GM21825 (cell line): ENCODE results near the gene ZNF398.

Experiments
- ATAC-seq: cut with Tn5 transposase; IDR thresholded peaks from one replicate; pipeline ENCODE4 v1.9.1; 2021; ENCODE audit warnings: mild to moderate bottlenecking, moderate library complexity; ENCODE audit not compliant: unreplicated experiment

ZNF398 gene

DNA sequence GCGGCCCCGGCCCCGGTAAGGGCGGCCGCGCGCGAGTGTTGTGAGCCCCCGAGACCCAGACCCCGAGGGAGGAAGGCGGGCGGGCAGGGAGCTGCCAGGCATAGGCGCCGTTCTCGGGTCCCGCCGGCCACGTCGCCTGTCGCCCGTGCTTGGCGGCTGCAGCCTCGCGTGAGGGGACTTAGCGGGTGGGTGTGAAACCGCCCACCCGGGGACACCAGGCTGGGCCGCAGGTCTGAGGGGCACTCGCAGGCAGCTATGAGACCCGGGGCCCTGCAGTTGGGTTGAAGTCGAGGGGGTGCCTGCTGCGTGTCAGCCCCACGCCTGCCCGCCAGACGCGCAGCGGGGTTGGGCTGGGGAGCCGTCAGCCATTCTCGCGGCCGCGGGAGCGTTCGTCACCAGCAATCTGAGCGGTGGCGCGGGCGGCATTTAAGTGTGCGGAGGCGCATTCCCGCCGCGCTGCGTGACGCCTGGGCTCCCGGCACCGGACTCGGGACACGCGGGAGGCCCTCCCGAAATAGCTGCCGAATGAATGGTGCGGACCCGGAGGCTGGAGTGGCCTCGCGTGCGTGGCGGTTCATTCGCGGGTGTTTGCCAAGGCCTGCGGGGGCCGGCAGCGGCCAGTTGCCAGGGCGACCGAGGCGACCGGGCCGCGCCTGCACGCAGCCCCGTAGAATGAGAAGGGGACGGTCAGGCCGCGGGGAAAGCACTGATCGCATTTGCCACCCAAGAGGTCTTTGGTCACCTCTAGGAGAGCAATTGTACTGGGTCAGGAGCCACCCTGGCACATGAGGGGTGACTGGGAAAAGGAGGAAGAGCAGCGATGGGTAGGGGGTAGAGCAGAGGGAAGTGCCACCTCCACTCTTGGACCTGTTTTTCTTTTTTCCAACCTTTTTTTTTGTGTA lies 750 bp downstream of the ZNF398 start:
- ATAC-seq: peak; percentile 24

DNA sequence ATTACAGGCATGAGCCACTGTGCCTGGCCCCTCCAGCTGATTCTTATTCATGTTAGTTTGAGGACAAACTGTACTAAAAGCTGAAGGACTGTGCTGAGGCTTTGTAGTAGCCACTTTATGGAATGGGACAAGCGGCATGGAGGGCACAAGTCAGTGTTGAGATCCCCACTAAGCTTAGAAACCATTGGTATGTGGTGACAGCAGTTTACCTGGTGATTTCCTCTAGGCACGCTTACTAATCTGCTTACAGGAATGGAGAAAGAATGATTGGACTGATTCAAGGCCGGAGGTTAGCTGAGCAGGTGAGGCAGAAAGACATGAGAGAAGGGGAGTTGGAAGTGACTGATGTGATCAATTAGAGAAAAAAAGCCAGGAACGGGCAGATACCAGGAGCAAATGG lies 3.7 kb downstream of the ZNF398 start:
- no peak for ATAC-seq

DNA sequence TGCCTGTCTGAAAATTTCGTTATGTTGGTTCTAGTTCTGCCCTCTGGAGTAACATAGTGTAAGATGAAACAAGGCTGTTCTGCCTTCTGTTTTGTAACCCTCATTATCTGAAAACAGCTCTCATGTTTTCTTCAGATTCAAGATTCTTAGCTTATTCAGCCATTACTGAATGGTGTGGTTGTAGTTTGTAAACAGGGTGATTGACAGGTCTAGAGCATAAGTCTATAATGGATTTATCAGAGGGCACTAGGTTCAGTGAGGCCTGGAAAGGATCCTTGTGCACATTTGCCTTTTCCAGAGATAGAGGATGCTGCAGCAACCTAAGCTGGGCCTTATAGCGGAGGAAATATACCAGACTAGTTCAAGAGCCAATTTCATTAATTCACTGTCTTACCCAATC lies 6.1 kb downstream of the ZNF398 start:
- no peak for ATAC-seq

DNA sequence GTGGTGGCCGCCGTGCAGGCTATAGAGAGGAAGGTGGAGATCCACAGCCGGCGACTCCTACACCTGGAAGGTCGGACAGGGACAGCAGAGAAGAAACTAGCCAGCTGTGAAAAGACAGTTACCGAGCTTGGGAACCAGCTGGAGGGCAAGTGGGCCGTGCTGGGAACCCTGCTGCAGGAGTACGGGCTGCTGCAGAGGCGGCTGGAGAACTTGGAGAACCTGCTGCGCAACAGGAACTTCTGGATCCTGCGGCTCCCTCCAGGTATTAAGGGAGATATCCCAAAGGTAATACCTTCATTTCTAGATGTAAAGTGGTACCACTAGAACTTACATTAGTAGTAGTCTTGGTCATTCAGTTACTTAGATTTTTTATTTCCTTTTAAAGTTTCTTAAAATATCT lies 6.8 kb downstream of the ZNF398 start:
- ATAC-seq: no peak

DNA sequence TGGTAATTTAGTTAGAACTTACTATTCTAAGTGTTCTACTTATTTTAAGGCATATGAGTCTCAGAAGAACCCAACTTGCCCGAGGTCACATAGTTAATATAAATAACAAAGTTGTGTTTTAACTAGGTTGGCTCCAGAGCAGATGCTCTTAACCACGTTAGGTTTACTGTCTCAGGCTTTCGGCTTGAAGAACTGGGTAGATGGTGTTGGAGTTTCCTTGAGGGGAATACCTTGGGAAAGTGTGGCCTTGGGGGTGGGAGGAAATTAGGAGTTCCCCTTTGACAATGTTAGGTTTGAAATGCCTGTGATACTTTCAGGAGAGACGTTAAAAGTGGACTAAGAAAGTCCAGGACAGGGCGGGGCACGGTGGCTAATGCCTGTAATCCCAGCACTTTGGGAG lies 9.6 kb downstream of the ZNF398 start:
- no peak for ATAC-seq

DNA sequence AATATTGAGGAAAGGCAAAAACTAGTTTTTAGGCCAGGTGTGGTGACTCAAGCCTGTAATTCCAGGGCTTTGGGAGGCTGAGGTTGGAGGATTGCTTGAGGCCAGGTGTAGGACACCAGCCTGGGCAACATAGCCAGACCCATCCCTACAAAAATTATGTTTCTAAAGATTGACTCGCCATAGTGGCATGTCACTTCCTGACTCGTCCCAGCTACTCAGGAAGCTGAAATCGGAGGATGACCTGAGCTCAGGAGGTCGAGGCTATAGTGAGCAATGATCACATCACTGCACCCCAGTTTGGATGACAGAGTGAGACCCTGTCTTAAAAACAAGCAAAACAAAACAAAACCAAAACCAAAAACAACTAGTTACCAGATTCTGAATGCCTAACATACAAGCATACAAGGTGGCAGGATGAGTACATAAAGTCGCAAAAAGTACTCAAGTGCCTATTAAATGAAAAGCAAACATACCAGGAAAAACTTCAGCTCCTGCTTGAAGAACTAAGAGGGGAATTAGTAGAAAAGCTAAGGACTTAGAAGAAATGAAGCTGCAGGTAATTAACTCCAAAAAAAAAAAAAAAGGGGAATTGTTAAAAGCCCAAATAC lies 14.1 kb downstream of the ZNF398 start:
- ATAC-seq: no peak

DNA sequence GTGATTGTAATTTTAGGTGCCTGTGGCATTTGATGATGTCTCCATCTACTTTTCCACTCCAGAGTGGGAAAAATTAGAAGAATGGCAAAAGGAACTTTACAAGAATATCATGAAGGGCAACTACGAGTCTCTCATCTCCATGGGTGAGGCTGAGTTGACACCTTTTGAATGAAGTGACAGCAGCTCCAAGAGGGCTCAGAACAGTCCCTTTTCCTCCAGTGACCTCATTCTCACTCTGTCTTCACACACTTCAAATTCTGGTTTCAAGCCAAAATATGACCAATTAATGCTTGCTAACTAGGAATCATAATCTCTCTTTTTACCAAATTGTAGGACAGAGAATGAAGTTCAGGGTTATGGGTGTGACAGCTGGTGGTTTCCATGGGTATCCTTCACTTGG lies 18.9 kb downstream of the ZNF398 start:
- ATAC-seq: no peak

DNA sequence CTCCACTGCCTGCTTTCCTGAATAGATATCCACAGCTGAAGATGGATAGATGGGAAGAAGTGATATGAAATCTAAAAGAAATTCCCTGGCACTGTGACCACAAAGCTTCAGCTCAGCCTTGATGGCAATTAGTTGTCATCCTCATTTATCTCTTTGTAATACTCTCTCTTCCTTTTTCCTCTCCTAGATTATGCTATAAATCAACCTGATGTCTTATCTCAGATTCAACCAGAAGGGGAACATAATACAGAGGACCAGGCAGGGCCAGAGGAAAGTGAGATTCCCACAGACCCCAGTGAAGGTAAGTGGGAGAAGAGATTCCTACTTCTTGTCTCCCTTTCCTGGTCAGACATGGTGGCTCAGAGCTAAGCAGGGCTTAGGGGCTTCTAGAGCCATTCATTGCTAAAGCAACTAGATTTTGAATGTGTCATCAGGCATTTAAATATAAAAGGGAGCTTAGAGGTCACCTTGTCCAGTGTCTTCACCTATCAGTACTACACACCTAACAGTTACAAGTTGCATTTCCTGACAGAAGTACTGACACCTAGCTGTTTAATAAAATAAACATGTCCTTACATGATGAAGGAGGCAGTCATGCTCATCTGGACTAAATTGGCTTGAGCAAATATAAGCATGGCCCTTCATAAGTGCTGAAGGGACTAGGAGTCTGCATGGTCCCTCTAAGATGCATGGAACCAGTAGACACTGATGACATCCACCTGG lies 19.5 kb downstream of the ZNF398 start:
- ATAC-seq: no peak

DNA sequence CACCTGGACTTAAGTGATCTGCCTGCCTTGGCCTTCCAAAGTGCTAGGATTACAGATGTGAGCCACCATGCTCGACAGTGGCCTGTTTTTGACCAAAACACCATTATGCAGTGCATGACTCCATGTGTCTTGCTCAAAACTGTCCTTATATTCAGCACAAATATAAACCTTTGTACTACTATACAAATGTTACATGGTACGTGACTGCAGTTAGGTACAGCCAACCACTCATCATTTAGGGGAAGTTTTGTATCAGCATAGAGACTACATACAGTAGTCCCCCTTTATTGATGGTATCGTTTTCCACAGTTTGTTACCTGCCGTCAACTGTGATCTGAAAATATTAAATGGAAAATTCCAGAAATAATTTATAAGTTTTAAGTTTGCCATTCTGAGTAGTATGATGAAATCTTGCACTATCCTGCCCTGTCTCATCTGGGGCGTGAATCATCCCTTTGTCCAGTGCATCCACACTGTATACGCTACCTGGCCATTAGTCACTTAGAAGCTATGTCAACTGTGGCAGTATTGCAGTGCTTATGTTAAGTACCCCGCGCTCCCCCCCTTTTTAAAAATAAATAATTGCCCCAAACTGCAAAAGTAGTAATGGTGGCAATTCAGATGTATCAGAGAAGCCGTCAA lies 24.8 kb downstream of the ZNF398 start:
- no peak for ATAC-seq

DNA sequence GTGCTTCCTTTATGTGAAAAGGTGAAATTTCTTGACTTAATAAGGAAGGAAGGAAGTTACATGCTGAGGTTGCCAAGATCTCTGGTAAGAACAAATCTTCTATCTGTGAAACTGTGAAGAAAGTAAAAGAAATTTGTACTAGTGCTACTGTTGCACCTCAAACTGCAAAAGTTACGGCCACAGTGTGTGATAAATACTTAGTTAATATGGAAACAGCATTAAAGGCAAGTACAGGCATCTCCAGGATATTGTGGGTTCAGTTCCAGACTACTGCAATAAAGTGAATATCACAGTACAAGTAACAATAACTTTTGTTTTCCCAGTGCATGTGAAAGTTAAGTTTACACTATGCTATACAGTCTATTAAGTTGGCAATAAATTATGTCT lies 25.3 kb downstream of the ZNF398 start:
- no peak for ATAC-seq

DNA sequence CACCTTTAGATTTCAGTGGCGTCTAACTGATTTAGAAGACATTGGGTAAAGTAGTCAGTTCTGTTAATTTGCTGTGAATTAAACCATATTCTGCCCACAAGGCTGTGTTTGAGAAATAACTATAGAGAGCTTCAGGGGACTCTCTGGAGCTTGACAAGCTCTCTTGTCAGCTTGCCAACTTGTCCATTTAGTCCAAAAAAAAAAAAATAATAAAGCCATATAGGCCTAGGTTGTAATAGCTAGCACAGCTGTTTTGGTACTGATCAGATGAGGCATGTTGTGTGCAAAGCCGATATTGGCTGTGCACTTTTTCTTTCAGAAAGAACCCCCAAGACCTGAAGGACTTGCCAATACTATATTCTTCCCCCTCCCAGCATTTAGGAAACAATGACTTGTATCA lies 27.9 kb downstream of the ZNF398 start:
- no peak for ATAC-seq

DNA sequence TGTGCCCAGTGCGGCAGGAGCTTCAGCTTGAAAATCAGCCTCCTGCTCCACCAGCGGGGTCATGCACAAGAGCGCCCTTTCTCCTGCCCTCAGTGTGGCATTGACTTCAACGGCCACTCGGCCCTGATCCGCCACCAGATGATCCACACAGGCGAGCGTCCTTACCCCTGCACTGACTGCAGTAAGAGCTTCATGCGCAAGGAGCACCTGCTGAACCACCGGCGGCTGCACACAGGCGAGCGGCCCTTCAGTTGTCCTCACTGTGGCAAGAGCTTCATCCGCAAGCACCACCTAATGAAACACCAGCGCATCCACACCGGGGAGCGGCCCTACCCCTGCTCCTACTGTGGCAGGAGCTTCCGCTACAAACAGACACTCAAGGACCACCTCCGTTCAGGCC lies 32.0 kb downstream of the ZNF398 start:
- ATAC-seq: no peak

DNA sequence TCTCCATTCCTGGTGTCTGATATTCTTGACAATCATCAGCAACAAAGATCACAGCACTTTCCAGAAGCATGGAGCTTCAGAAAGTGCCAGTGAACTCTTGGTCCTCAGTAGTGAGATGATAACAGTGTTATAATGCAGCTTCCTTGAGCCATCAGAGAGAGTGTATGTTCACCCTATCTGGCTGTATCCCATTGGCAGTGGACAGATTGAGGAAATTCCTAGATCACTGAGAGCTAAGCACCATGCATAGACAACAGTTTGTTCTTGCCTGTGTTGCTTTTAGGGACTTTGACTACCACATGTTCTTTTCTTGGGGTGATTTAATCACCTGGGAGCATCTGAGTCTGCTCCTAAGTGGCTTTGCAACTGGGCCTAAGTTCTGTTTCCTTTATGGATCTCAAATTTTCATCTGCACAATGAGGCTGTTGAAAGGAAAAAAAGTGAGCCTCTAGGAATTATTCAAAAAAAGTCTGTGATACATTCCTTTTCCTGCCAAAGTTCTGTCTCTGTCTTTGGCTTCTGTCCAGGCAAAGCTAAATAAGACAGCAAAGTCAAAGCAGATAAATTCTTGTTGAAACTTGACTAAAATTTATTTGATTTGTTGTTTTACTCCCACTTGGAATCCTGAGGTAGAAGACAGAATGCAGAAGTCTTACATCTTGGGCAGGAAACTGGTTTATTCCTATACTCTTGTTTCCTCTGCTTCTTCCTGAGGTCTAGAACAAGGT lies 33.6 kb downstream of the ZNF398 start:
- no peak for ATAC-seq

DNA sequence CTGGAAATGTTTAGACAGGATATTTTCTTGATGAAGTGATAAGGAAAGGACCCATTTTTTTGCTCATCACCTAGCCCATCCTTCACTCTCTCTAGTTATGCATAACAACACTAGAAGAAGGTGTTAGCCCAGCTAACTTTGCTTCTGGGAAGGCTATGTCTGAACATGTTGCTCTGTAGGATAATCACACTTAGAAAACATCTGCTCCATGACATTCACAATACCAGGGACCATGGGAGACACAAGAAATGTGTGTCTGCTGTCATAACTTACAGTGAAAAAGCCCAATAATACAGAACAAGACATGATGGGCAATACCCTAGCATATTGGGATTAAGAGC lies 34.2 kb downstream of the ZNF398 start:
- no peak for ATAC-seq

DNA sequence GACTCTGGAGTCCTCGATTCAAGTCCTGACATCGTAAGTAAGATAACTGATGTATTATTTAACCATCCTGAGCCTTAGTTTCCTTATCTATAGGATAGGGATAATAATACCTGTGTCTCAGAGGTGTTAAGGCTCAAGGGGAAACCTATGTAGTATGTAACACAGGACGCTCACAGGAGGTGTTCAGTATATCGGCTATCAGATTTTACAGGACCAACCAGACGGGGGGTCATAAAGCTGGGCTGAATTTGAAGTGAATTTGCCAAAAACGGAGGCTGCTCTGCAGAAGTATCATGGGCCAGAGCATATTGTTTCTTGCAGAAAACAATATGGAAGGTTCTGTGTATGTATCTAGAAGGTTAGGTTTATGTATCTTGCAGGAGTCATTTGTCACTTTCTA lies 37.0 kb downstream of the ZNF398 start:
- no peak for ATAC-seq

DNA sequence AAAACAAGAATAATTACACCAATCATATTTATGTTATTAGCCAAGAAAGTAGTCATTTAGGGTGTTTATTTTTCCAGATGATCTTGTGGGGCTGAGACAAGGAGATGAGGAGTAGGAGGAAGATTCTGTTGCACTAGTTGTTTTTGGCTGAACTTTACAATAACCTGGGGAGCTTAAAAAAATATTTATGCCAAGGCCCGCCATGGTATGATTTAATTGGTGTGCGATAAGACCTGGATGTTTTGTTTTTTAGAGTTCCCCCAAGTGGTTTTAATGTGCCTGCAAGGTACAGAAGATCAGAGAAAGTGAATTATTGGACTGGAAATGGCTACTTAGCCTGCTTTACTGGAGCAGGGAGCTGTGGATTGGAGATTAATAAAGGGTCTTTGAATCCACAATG lies 41.0 kb downstream of the ZNF398 start:
- ATAC-seq: no peak

DNA sequence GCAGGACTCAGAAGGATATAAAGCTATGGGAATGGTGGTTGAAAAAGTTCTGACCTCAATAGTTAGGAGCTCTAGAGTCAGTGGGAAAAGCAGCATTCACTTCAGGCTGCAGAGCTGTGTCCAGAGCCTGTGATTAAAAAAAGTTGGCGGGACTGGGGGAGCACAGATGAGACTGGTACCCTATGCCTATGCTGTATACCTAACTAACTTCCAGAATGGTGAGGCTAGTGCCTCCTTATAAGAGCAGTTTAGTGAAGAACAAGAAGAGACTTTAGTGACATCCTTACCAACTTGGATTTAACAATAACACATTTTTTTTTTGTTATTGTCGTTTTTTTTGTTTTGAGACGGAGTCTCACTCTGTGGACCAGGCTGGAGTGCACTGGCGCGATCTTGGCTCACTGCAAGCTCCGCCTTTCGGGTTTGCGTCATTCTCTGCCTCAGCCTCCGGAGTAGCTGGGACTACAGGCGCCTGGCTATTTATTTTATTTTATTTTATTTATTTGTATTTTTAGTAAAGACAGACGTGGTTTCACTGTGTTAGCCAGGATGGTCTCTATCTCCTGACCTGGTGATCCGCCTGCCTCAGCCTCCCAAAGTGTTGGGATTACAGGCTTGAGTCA lies 41.5 kb downstream of the ZNF398 start:
- ATAC-seq: no peak

DNA sequence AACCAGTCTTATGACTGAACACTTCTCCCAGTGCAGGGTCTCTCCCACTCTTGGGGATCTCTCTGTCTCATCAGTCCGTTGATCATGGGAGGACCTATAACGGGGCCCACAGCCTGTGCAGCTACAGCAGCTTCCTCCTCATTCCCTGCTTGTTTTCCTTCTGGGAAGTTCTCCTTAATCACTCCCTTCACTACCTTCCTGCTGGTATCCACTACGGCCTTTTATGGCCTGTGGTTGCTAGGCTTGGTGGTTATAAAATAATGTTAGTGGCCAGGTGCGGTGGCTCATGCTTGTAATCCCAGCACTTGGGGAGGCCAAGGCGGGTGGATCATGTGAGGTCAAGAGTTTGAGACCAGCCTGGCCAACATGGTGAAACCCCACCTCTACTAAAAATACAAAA lies 44.6 kb downstream of the ZNF398 start:
- no peak for ATAC-seq

DNA sequence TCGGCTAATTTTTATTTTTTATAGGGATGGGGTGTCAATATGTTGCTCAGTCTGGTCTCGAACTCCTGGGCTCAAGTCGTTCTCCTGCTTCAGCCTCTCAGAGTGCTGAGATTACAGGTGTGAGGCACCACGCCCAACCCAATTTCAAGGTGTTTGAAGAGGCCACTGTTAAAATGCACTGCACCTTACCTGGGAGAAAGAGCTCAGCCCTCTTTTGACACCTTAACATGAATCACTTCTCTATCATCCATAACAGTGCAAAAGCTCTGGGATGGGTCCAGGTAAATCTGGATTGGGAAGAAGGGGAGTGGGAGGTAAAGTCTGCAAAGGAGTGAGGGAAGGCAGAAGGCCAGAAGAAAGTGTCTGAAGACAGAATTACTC lies 47.5 kb downstream of the ZNF398 start:
- ATAC-seq: no peak
